CD4-positive, CD25-positive, alpha-beta regulatory T cell (primary cell): ENCODE results near the gene FAM110C. TPM values are rescaled to one million over a fixed set of nuclear protein-coding genes. Genes with fewer than 3 reads are reported as not detected.
"Not testable (repeated sequence)": the region's sequence is repeated elsewhere in the genome, so short reads cannot be mapped to it uniquely, and the experiment has no call there.

Source experiments
- ATAC-seq, 2 donors: fragments of 150-1000 bp; cut with Tn5 transposase; one replicate each; pipeline ENCODE4 v1.10.0; 2021; ENCODE audit warnings: low read depth in 2 of 2, moderate number of reproducible peaks in 2 of 2, moderate library complexity in 1 of 2
- DNase-seq, 3 donors: peaks; one replicate each; pipeline versions ENCODE4 v3.0.0 to v3.0.0-alpha.2; 2012 to 2022; ENCODE audit warnings: mixed read lengths in 1 of 3
- H3K27ac ChIP-seq: one replicate; pipeline ENCODE4 v1.7.0; 2013; ENCODE audit warnings: mild to moderate bottlenecking, low read length; ENCODE audit not compliant: insufficient read depth, poor library complexity, severe bottlenecking
- H3K27me3 ChIP-seq: one replicate; pipeline ENCODE4 v1.7.0; 2013; ENCODE audit warnings: low read length; ENCODE audit not compliant: control insufficient read depth, insufficient read depth
- H3K36me3 ChIP-seq: one replicate; pipeline ENCODE4 v1.7.0; 2013; ENCODE audit warnings: mild to moderate bottlenecking, low read length, moderate library complexity; ENCODE audit not compliant: control insufficient read depth, insufficient read depth
- H3K4me1 ChIP-seq: 2 replicates; pipeline ENCODE4 v1.7.0; 2013; ENCODE audit warnings: mild to moderate bottlenecking, low read length; ENCODE audit not compliant: insufficient read depth, control insufficient read depth, poor library complexity, severe bottlenecking
- H3K4me3 ChIP-seq: one replicate; pipeline ENCODE4 v1.7.0; 2013; ENCODE audit warnings: low read depth, mild to moderate bottlenecking, low read length, moderate library complexity
- H3K9me3 ChIP-seq, 2 experiments: 1 replicate in 1 of 2; 2 replicates in 1 of 2; pipeline ENCODE4 v1.7.0; 2013; ENCODE audit warnings: low read length in 2 of 2, mild to moderate bottlenecking in 1 of 2, moderate library complexity in 1 of 2; ENCODE audit not compliant: control insufficient read depth in 2 of 2
- H3K27ac Mint-ChIP-seq, 3 donors: one replicate each; pipeline ENCODE4 v1.8.0; 2020 to 2022; ENCODE audit warnings: mild to moderate bottlenecking in 3 of 3, mixed read lengths in 3 of 3, moderate library complexity in 2 of 3
- H3K27me3 Mint-ChIP-seq: one replicate; pipeline ENCODE4 v1.8.0; 2022; ENCODE audit warnings: mild to moderate bottlenecking, mixed read lengths
- H3K36me3 Mint-ChIP-seq: one replicate; pipeline ENCODE4 v1.8.0; 2020; ENCODE audit warnings: mixed read lengths
- H3K4me1 Mint-ChIP-seq, 4 donors: one replicate each; pipeline ENCODE4 v1.8.0; 2020 to 2022; ENCODE audit warnings: mixed read lengths in 4 of 4, mild to moderate bottlenecking in 1 of 4
- H3K4me3 Mint-ChIP-seq, 4 donors: one replicate each; pipeline ENCODE4 v1.8.0; 2020 to 2022; ENCODE audit warnings: mild to moderate bottlenecking in 4 of 4, mixed read lengths in 4 of 4, moderate library complexity in 3 of 4
- H3K9me3 Mint-ChIP-seq, 7 donors: one replicate each; pipeline ENCODE4 v1.8.0; 2020 to 2022; ENCODE audit warnings: mixed read lengths in 7 of 7, mild to moderate bottlenecking in 3 of 7, moderate library complexity in 2 of 7
- polyA plus RNA-seq, 4 donors: library from polyadenylated mRNA; unstranded; fragments of 300-500 nt; fragmentation: Illumina TruSeq; gene quantifications; one replicate each; pipeline ENCODE4 v1.2.3, GENCODE V29; 2021
- total RNA-seq: library from RNA; stranded (reverse); gene quantifications from one replicate; pipeline ENCODE4 v1.2.3, GENCODE V29; 2022

The FAM110C gene
- total and polyA plus RNA-seq, 5 donors from 2014 or later: 0.79 to 4.9 (median 1.8) TPM

- DNase-seq: no peak
- no peaks in the 10 kb centered on the region for H3K27me3 ChIP-seq
- Mint-ChIP-seq H3K4me3 (no peak overlapping the region), H3K36me3 (no peaks in the 10 kb centered on the region), H3K27ac (no peak overlapping the region), H3K4me1 (peaks cover 0 to 7% (median 5%) of the 10 kb centered on the region in 4 donors), H3K27me3 (peaks cover 22% of the 10 kb centered on the region), H3K9me3 (peaks cover 0 to 7% (median 0%) of the 10 kb centered on the region in 7 donors)
- no peak overlapping the region for H3K27ac ChIP-seq
- peaks cover 5% of the 10 kb centered on the region for H3K4me1 ChIP-seq
- ATAC-seq: no peak
- H3K9me3 ChIP-seq: no peaks in the 10 kb centered on the region
- H3K36me3 ChIP-seq: no peaks in the 10 kb centered on the region
- no peak overlapping the region for H3K4me3 ChIP-seq
These were observed 27.7 kb downstream of the FAM110C start for GRCh38 chr2:18402-19271.

DNA sequence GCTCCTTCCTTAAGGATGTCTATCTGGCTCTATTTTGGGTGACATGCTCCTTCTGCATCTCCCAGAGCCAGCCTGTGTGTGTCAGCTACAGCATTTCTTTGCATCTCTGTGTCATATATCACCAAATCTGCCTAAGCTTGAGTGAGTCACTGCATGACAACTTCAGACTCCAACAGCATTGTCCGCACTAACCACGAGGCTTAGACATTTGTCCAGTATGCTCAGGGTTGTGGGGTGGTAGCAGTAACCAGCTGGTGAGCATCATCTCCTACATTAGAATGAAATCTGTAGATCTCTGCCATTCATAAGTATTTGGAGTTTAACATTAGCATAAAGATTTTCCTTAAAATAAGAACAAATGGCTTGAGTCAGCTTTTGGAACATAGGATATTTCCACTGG lies 30.4 kb downstream of the FAM110C start:
- not testable (repeated sequence) for H3K36me3 Mint-ChIP-seq
- peaks cover 27% of the 10 kb centered on the region for H3K27me3 Mint-ChIP-seq

DNA sequence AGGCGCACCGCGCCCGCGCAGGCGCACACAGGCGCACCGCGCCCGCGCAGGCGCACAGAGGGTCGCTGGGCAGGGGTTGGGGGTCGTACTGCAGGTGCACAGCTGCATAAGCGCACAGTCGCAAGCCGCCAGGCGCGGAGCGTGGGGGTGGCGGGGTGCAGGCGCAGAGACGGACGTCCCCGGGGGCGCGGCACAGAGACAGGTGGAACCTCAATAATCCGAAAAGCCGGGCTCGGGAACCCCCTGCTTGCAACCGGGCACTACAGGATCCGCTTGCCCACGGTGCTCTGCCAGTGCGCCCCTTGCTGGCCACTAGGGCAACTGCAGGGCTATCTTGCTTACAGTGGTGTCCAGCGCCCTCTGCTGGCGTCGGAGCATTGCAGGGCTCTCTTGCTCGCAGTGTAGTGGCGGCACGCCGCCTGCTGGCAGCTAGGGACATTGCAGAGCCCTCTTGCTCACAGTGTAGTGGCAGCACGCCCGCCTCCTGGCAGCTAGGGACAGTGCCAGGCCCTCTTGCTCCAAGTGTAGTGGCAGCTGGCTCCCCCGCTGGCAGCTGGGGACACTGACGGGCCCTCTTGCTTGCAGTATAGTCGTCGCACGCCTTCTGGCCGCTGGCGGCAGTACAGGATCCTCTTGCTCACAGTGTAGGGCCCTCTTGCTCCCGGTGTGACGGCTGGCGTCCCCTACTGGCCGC lies 34.9 kb downstream of the FAM110C start:
- Mint-ChIP-seq H3K9me3 (no peaks in the 10 kb centered on the region), H3K36me3 (no peaks in the 10 kb centered on the region), H3K4me1 (peaks cover 0 to 3% (median under 1%) of the 10 kb centered on the region in 4 donors), H3K4me3 (peak overlapping the region in 1 of 4 donors; percentile 28), H3K27ac (no peak overlapping the region), H3K27me3 (peaks cover 23% of the 10 kb centered on the region)
- no peaks in the 10 kb centered on the region for H3K9me3 ChIP-seq
- ATAC-seq (peak in 1 of 2 donors; percentile 47), DNase-seq (peak; percentile 40 to 80 (median 53))
- no peaks in the 10 kb centered on the region for H3K27me3 ChIP-seq
- no peak overlapping the region for H3K27ac ChIP-seq
- no peaks in the 10 kb centered on the region for H3K4me1 ChIP-seq
- no peak overlapping the region for H3K4me3 ChIP-seq
- no peaks in the 10 kb centered on the region for H3K36me3 ChIP-seq

More for the DNA sequence above, 30.4 kb downstream of the FAM110C start:
- not testable (repeated sequence) for H3K4me1 Mint-ChIP-seq, H3K4me3 ChIP-seq, H3K4me3 Mint-ChIP-seq, ATAC-seq, H3K4me1 ChIP-seq, H3K36me3 ChIP-seq, H3K27ac ChIP-seq, H3K9me3 ChIP-seq, H3K27me3 ChIP-seq, H3K9me3 Mint-ChIP-seq, DNase-seq
- H3K27ac Mint-ChIP-seq: peak overlapping the region in 1 of 3 donors; percentile 24

DNA sequence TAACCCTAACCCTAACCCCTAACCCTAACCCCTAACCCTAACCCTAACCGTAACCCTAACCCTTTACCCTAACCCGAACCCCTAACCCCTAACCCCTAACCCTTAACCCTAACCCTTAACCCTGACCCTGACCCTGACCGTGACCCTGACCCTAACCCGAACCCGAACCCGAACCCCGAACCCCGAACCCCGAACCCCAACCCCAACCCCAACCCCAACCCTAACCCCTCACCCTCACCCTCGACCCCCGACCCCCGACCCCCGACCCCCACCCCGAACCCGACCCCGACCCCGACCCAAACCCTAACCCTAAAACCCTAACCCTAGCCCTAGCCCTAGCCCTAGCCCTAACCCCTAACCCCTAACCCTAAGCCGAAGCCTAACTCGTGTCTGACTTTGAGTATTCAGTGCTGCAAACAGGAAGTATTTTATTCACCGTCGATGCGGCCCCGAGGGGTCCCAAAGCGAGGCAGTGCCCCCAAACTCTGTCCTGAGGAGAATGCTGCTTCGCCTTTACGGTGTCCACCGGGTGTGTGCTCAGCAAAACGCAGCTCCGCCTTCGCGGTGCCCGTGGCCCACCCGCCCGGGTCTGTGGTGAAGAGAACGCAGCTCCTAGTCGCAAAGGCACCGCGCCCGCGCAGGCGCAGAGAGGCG lies 36.0 kb downstream of the FAM110C start:
- Mint-ChIP-seq H3K27ac (no peak overlapping the region), H3K4me3 (no peak overlapping the region), H3K36me3 (no peaks in the 10 kb centered on the region), H3K4me1 (peaks cover 0 to 3% (median under 1%) of the 10 kb centered on the region in 4 donors), H3K27me3 (peaks cover 15% of the 10 kb centered on the region), H3K9me3 (no peaks in the 10 kb centered on the region)
- no peak for DNase-seq
- Histone ChIP-seq H3K4me3 (no peak overlapping the region), H3K27me3 (no peaks in the 10 kb centered on the region), H3K4me1 (no peaks in the 10 kb centered on the region), H3K9me3 (no peaks in the 10 kb centered on the region), H3K27ac (no peak overlapping the region), H3K36me3 (no peaks in the 10 kb centered on the region)
- no peak for ATAC-seq

Other genes with a start within 250 kb of the FAM110C start
- 49.5 TPM for gene SH3YL1, start 217.5 kb upstream of the FAM110C start, total RNA-seq
- gene SH3YL1, start 217.5 kb upstream of the FAM110C start, polyA plus RNA-seq: 10 to 100 TPM; 27.8 to 52.5 (median 39.4) TPM
- gene ACP1, start 218.4 kb upstream of the FAM110C start, total RNA-seq: 77.2 TPM
- gene ACP1, start 218.4 kb upstream of the FAM110C start, polyA plus RNA-seq: 100 to 1,000 TPM; 162 to 175 (median 167) TPM
- gene ALKAL2, start 241.6 kb upstream of the FAM110C start, total RNA-seq: not detected
- under 1 TPM in 1 of 4 donors, not detected in 3; 0.80 TPM for gene ALKAL2, start 241.6 kb upstream of the FAM110C start, polyA plus RNA-seq